GM19455 (cell line): Measurements from ENCODE around the gene USP54.
A peak's percentile ranks its signal among the peaks of the same experiment; 100 is the strongest.

Source experiments
- ATAC-seq: cut with Tn5 transposase; IDR thresholded peaks from one replicate; pipeline ENCODE4 v1.9.1; 2021; ENCODE audit not compliant: unreplicated experiment

USP54 gene

GRCh38 chr10:73529089-73529832 lies 61.9 kb downstream of the USP54 start:
- ATAC-seq = no peak

GRCh38 chr10:73522263-73522662 lies 68.9 kb downstream of the USP54 start:
- ATAC-seq = no peak

- ATAC-seq = no peak
Measured at GRCh38 chr10:73519336-73519735, 71.8 kb downstream of the USP54 start.

- ATAC-seq = no peak
Measured at GRCh38 chr10:73517166-73517888, 73.8 kb downstream of the USP54 start.

- no peak for ATAC-seq
Measured at GRCh38 chr10:73512207-73512743, 78.9 kb downstream of the USP54 start.

GRCh38 chr10:73509695-73510094 lies 81.4 kb downstream of the USP54 start:
- ATAC-seq = no peak

- no peak for ATAC-seq
Measured at GRCh38 chr10:73506491-73506890, 84.7 kb downstream of the USP54 start.

GRCh38 chr10:73506074-73506473 lies 85.1 kb downstream of the USP54 start:
- no peak for ATAC-seq

GRCh38 chr10:73503037-73503436 lies 88.1 kb downstream of the USP54 start:
- no peak for ATAC-seq

- no peak for ATAC-seq
Measured at GRCh38 chr10:73501651-73502050, 89.5 kb downstream of the USP54 start.

GRCh38 chr10:73497623-73498022 lies 93.5 kb downstream of the USP54 start:
- no peak for ATAC-seq

- ATAC-seq = peak; percentile 52
Measured at GRCh38 chr10:73495884-73496674, 95.1 kb downstream of the USP54 start, which contains the start of gene PPP3CB. PPP3CB (minus strand) TSS chr10:73496024; CDS start chr10:73495889, 135 bp downstream.

GRCh38 chr10:73495226-73495883 lies 95.8 kb downstream of the USP54 start:
- peak; percentile 90 for ATAC-seq

GRCh38 chr10:73494877-73495225 lies 96.3 kb downstream of the USP54 start:
- no peak for ATAC-seq

GRCh38 chr10:73494213-73494612 lies 96.9 kb downstream of the USP54 start:
- ATAC-seq = no peak

GRCh38 chr10:73493781-73494180 lies 97.4 kb downstream of the USP54 start:
- ATAC-seq = no peak

- ATAC-seq = no peak
Measured at GRCh38 chr10:73486601-73487000, 104.5 kb downstream of the USP54 start.

GRCh38 chr10:73485320-73485719 lies 105.8 kb downstream of the USP54 start:
- no peak for ATAC-seq

- ATAC-seq = no peak
Measured at GRCh38 chr10:73480158-73480557, 111.0 kb downstream of the USP54 start.

GRCh38 chr10:73478636-73479035 lies 112.5 kb downstream of the USP54 start:
- ATAC-seq = no peak

- no peak for ATAC-seq
Measured at GRCh38 chr10:73471226-73471625, 119.9 kb downstream of the USP54 start.
